Panc1 (cell line): Measurements from ENCODE around the gene CNTRL. TPM values are rescaled to one million over a fixed set of nuclear protein-coding genes. Genes with fewer than 3 reads are reported as not detected.

ENCODE experiments used
- ATAC-seq: fragments of 200-7000 bp; cut with Tn5 transposase; 2 replicates; pipeline ENCODE4 v1.9.1; 2020; ENCODE audit warnings: mild to moderate bottlenecking, moderate library complexity
- BruUV-seq: library from RNA; stranded (reverse); fragments of 400-500 nt; replicated peaks from 2 replicates; lab custom pipeline; 2021; lab: Mats Ljungman, UMichigan
- CTCF ChIA-PET: fragments of 300-600 bp; sonication (Branson Sonifier 250); formaldehyde crosslinking; loops from one replicate; lab custom pipeline; 2022; ENCODE audit warnings: antibody characterized with exemption; lab: Charles Lee
- POLR2A ChIA-PET: fragments of 300-600 bp; sonication (Branson Sonifier 250); formaldehyde crosslinking; loops from one replicate; lab custom pipeline; 2022; ENCODE audit warnings: antibody characterized with exemption; lab: Charles Lee
- DNase-seq: peaks from one replicate; pipeline ENCODE4 v3.0.0-alpha.2; 2010; ENCODE audit warnings: low read depth, low spot score
- H3K27ac ChIP-seq: 2 replicates; pipeline ENCODE4 v1.5.1; 2011; ENCODE audit warnings: mild to moderate bottlenecking, low read length, inconsistent platforms
- H3K27me3 ChIP-seq: fragments of 200-500 bp; sonication (Bioruptor generic); 2 replicates; pipeline ENCODE4 v1.6.0; 2014; ENCODE audit warnings: low read length, inconsistent platforms; ENCODE audit not compliant: control insufficient read depth, insufficient read depth
- H3K36me3 ChIP-seq: fragments of 200-500 bp; sonication (Bioruptor generic); 2 replicates; pipeline ENCODE4 v1.5.1; 2014; ENCODE audit warnings: inconsistent platforms, mild to moderate bottlenecking, low read length, moderate library complexity; ENCODE audit not compliant: control insufficient read depth, insufficient read depth
- H3K4me1 ChIP-seq: 2 replicates; pipeline ENCODE4 v1.5.1; 2011; ENCODE audit warnings: inconsistent platforms, mild to moderate bottlenecking, low read length, moderate library complexity; ENCODE audit not compliant: control insufficient read depth, insufficient read depth
- H3K4me3 ChIP-seq, 2 experiments: 2 replicates each; pipeline ENCODE4 v1.5.1; 2011 to 2012; ENCODE audit warnings: low read depth in 2 of 2, low read length in 2 of 2, mild to moderate bottlenecking in 2 of 2, inconsistent platforms in 1 of 2, moderate library complexity in 1 of 2
- H3K9me3 ChIP-seq: fragments of 200-500 bp; sonication (Bioruptor generic); 2 replicates; pipeline ENCODE4 v1.5.1; 2014; ENCODE audit warnings: low read depth, mild to moderate bottlenecking, inconsistent platforms, low read length, moderate library complexity; ENCODE audit not compliant: control insufficient read depth, insufficient read depth
- CTCF ChIP-seq: fragments of 450-650 bp; IDR thresholded peaks from 2 replicates; pipeline ENCODE4 v1.5.1; 2017; ENCODE audit warnings: mild to moderate bottlenecking
- POLR2AphosphoS5 ChIP-seq: IDR thresholded peaks from 2 replicates; pipeline ENCODE4 v1.6.1; 2012; ENCODE audit warnings: mild to moderate bottlenecking, low read depth, low read length, moderate library complexity
- REST ChIP-seq, 2 experiments: IDR thresholded peaks; 2 replicates each; pipeline ENCODE4 v1.6.1; 2011 to 2012; ENCODE audit warnings: low read depth in 2 of 2, control low read depth in 1 of 2, low read length in 1 of 2, mild to moderate bottlenecking in 1 of 2, moderate library complexity in 1 of 2; ENCODE audit not compliant: insufficient read depth in 1 of 2
- SIN3A ChIP-seq: IDR thresholded peaks from 2 replicates; pipeline ENCODE4 v1.6.1; 2012; ENCODE audit warnings: low read depth, mild to moderate bottlenecking, low read length, moderate library complexity, borderline replicate concordance; ENCODE audit not compliant: insufficient read depth
- TCF7L2 ChIP-seq: IDR thresholded peaks from 2 replicates; pipeline ENCODE4 v1.6.1; 2011; ENCODE audit warnings: mild to moderate bottlenecking, low read depth, low read length, inconsistent platforms
- in situ Hi-C: cut with HindIII; loops from 2 replicates; pipeline ENCODE4 v1.10.0; 2016; ENCODE audit warnings: low sequenced_read_pairs, low pct_unique_long_range_greater_than_20kb
- intact Hi-C: fragments of 100-400 bp; cut with micrococcal nuclease; formaldehyde crosslinking; loops from one replicate; pipeline ENCODE4 v1.10.0; 2022; ENCODE audit not compliant: unreplicated experiment
- total RNA-seq: library from RNA; stranded (reverse); gene quantifications from one replicate; pipeline ENCODE4 v1.2.1, GENCODE V29; 2021; ENCODE audit not compliant: unreplicated experiment

CNTRL gene
- total RNA-seq, 1 experiment from 2014 or later, result 11.5 TPM

GRCh38 chr9:121169094-121169601 lies 94.4 kb downstream of the CNTRL start:
- no peak for DNase-seq
- no peak overlapping the region for H3K4me3 ChIP-seq
- in situ Hi-C loops, result no loop called here
- ChIA-PET CTCF (interaction anchor here (0.8 kb wide), 1 partner anchor 25 kb away, joined by 4 read pairs; no protein-coding TSS in a partner anchor), POLR2A (no interaction called here)
- no peaks in the 10 kb centered on the region for H3K27me3 ChIP-seq
- no peaks in the 10 kb centered on the region for H3K9me3 ChIP-seq
- H3K36me3 ChIP-seq, result peaks cover 2% of the 10 kb centered on the region
- BruUV-seq, result no TSS peak
- ATAC-seq, result peak; percentile 62
- H3K27ac ChIP-seq, result no peak overlapping the region
- no peaks in the 10 kb centered on the region for H3K4me1 ChIP-seq
- intact Hi-C loops, result no loop called here
- TF ChIP-seq POLR2AphosphoS5 (no peak), CTCF (peak; percentile 54), REST (IDR thresholded peaks at IDR 0.05; ENCODE audit: insufficient read depth in 1 of 2, low read depth in 2 of 2, low read length in 1 of 2) (no peak)

- ChIA-PET POLR2A (no interaction called here), CTCF (no interaction called here)
- in situ Hi-C loops (no loop called here), intact Hi-C loops (no loop called here)
- H3K27ac ChIP-seq, result no peak overlapping the region
- H3K9me3 ChIP-seq, result no peaks in the 10 kb centered on the region
- no peak for DNase-seq
- TF ChIP-seq REST (IDR thresholded peaks at IDR 0.05; ENCODE audit: insufficient read depth in 1 of 2, low read depth in 2 of 2, low read length in 1 of 2), result no peak
- TF ChIP-seq POLR2AphosphoS5, result no peak
- TF ChIP-seq TCF7L2, result no peak
- TF ChIP-seq SIN3A, result no peak
- TF ChIP-seq CTCF, result no peak
- H3K27me3 ChIP-seq, result no peaks in the 10 kb centered on the region
- BruUV-seq, result no TSS peak
- H3K36me3 ChIP-seq, result 0 out of 2 replicates have a peak, but pooled peaks cover 2% of the 10 kb centered on the region
- no peaks in the 10 kb centered on the region for H3K4me1 ChIP-seq
- ATAC-seq, result no peak
- no peak overlapping the region for H3K4me3 ChIP-seq
Measured at GRCh38 chr9:121171236-121171635, 96.5 kb downstream of the CNTRL start.
